ENCODE measurements around the gene BTBD9.

BTBD9 gene

DNA sequence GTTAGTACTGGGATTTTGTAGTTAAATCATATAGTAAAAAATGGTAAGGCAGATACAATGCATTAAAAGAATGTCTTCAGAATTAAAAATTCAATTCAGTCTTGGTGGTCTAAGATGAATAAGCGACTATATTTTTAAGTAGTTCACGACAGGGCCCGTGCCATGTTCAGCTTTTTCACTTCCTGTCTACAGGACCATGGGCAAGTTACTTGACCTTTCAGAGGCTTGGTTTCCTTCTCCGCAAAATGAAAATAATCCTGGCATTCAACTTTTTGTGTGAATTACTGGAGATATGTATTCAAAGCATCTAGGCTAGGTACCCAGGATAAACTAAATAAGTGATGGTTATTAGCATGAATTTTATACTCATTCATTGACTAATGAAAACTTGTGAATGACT, 216.0 kb downstream of the BTBD9 start:
- Histone ChIP-seq H3K36me3 (ENCODE audit: control insufficient read depth, insufficient read depth, low read length) (no peaks in the 10 kb centered on the region), H3K27me3 (replicated peaks; ENCODE audit: control insufficient read depth, insufficient read depth, low read length) (no peaks in the 10 kb centered on the region), H3K4me3 (replicated peaks; ENCODE audit: low read depth, low read length) (no peak overlapping the region)
- DNase-seq (ENCODE audit: extremely low read depth, insufficient read length): no peak
- TF ChIP-seq, protein P1, sequence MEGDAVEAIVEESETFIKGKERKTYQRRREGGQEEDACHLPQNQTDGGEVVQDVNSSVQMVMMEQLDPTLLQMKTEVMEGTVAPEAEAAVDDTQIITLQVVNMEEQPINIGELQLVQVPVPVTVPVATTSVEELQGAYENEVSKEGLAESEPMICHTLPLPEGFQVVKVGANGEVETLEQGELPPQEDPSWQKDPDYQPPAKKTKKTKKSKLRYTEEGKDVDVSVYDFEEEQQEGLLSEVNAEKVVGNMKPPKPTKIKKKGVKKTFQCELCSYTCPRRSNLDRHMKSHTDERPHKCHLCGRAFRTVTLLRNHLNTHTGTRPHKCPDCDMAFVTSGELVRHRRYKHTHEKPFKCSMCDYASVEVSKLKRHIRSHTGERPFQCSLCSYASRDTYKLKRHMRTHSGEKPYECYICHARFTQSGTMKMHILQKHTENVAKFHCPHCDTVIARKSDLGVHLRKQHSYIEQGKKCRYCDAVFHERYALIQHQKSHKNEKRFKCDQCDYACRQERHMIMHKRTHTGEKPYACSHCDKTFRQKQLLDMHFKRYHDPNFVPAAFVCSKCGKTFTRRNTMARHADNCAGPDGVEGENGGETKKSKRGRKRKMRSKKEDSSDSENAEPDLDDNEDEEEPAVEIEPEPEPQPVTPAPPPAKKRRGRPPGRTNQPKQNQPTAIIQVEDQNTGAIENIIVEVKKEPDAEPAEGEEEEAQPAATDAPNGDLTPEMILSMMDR (IDR thresholded peaks at IDR 0.05; ENCODE audit: insufficient read depth, low read length, poor library complexity, severe bottlenecking): no peak

GRCh38 chr6:38420207-38420606, 219.5 kb downstream of the BTBD9 start:
- TF ChIP-seq, protein P1 (IDR thresholded peaks at IDR 0.05; ENCODE audit: insufficient read depth, low read length, poor library complexity, severe bottlenecking): no peak
- no peak for DNase-seq (ENCODE audit: extremely low read depth, insufficient read length)

DNA sequence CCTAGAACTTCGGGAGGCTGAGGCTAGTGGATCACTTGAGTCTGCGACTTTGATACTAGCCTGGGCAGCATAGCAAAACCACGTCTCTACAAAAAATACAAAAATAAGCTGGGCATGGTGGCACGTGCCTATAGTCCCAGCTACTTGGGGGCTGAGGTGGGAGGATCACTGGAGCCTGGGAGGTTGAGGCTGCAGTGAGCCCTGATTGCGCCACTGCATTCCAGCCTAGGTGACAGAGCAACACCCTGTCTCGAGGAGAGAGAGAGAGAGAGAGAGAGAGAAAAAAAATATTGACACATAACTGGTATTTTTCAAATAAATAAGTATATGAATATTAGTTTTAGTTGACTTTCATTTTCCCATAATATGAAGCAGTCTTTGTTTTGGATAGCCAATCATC, 222.2 kb downstream of the BTBD9 start:
- DNase-seq (ENCODE audit: extremely low read depth, insufficient read length): no peak
- no peaks in the 10 kb centered on the region for H3K27me3 ChIP-seq (replicated peaks; ENCODE audit: control insufficient read depth, insufficient read depth, low read length)
- TF ChIP-seq, protein P1 (IDR thresholded peaks at IDR 0.05; ENCODE audit: insufficient read depth, low read length, poor library complexity, severe bottlenecking): no peak
- H3K36me3 ChIP-seq (ENCODE audit: control insufficient read depth, insufficient read depth, low read length): no peaks in the 10 kb centered on the region
- H3K4me3 ChIP-seq (replicated peaks; ENCODE audit: low read depth, low read length): no peak overlapping the region

More at GRCh38 chr6:38420207-38420606, 219.5 kb downstream of the BTBD9 start:
- Histone ChIP-seq H3K36me3 (ENCODE audit: control insufficient read depth, insufficient read depth, low read length) (no peaks in the 10 kb centered on the region), H3K4me3 (replicated peaks; ENCODE audit: low read depth, low read length) (no peak overlapping the region), H3K27me3 (replicated peaks; ENCODE audit: control insufficient read depth, insufficient read depth, low read length) (no peaks in the 10 kb centered on the region)

GRCh38 chr6:38415231-38416005, 224.3 kb downstream of the BTBD9 start:
- TF ChIP-seq, protein P1 (IDR thresholded peaks at IDR 0.05; ENCODE audit: insufficient read depth, low read length, poor library complexity, severe bottlenecking): no peak

DNA sequence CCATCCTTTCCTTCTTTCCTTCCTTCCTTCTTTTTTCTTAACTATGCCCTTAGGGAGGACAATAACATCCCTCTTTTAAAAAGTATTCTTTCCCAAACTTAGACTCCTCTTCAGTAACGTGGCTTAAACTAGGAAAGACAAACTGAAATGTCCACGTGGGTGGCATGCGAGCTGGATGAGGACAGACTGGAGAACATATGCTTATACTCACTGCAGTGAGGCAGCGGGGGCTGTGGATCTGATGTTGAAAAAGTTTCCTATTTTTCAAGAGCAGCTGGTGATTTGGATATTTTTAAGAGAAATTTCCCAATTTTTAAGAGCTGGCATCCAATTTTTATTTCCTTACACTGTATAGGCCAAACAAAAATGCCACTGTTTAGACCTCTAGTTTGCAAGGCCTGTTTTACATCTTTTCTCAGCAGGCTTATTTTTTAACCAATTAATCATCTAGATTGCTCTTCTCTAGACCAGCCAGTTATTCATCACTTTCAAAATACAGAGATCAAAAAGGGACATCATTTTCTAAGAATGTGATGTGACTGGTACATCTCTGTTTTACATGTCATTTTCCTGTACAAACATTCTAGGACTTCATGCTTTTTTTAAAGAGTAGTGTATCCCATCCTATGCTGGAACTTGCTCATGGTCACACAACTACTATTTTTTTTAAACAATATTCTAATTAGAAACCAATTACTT, 226.5 kb downstream of the BTBD9 start:
- H3K27me3 ChIP-seq (replicated peaks; ENCODE audit: control insufficient read depth, insufficient read depth, low read length): no peaks in the 10 kb centered on the region
- TF ChIP-seq, protein P1 (IDR thresholded peaks at IDR 0.05; ENCODE audit: insufficient read depth, low read length, poor library complexity, severe bottlenecking): no peak
- DNase-seq (ENCODE audit: extremely low read depth, insufficient read length): no peak
- no peaks in the 10 kb centered on the region for H3K36me3 ChIP-seq (ENCODE audit: control insufficient read depth, insufficient read depth, low read length)
- H3K4me3 ChIP-seq (replicated peaks; ENCODE audit: low read depth, low read length): no peak overlapping the region

More at GRCh38 chr6:38415231-38416005, 224.3 kb downstream of the BTBD9 start:
- Histone ChIP-seq H3K27me3 (replicated peaks; ENCODE audit: control insufficient read depth, insufficient read depth, low read length) (no peaks in the 10 kb centered on the region), H3K4me3 (replicated peaks; ENCODE audit: low read depth, low read length) (no peak overlapping the region), H3K36me3 (ENCODE audit: control insufficient read depth, insufficient read depth, low read length) (no peaks in the 10 kb centered on the region)
- no peak for DNase-seq (ENCODE audit: extremely low read depth, insufficient read length)

All from GM06990 (cell line).